ENCODE data around the gene AFG1L.
"Not testable (repeated sequence)": the region's sequence is repeated elsewhere in the genome, so short reads cannot be mapped to it uniquely, and the experiment has no call there.

AFG1L gene

GRCh38 chr6:108355890-108356289, 61.0 kb downstream of the AFG1L start:
- no peak for DNase-seq

GRCh38 chr6:108359901-108360882, 65.3 kb downstream of the AFG1L start:
- DNase-seq = no peak

- no peak for DNase-seq
Measured at GRCh38 chr6:108360919-108361311, 66.1 kb downstream of the AFG1L start.

- DNase-seq = no peak
Measured at GRCh38 chr6:108361312-108361932, 66.6 kb downstream of the AFG1L start.

GRCh38 chr6:108362455-108362854, 67.6 kb downstream of the AFG1L start:
- DNase-seq = no peak

GRCh38 chr6:108363113-108363512, 68.3 kb downstream of the AFG1L start:
- no peak for DNase-seq

- DNase-seq = no peak
Measured at GRCh38 chr6:108363889-108364313, 69.0 kb downstream of the AFG1L start.

GRCh38 chr6:108364470-108364869, 69.6 kb downstream of the AFG1L start:
- DNase-seq = no peak

- no peak for DNase-seq
Measured at GRCh38 chr6:108365478-108365877, 70.6 kb downstream of the AFG1L start.

- no peak for DNase-seq
Measured at GRCh38 chr6:108366236-108366635, 71.4 kb downstream of the AFG1L start.

GRCh38 chr6:108368431-108369030, 73.7 kb downstream of the AFG1L start:
- DNase-seq = no peak

GRCh38 chr6:108380876-108381275, 86.0 kb downstream of the AFG1L start:
- no peak for DNase-seq

- no peak for DNase-seq
Measured at GRCh38 chr6:108383981-108384380, 89.1 kb downstream of the AFG1L start.

GRCh38 chr6:108389190-108389589, 94.3 kb downstream of the AFG1L start:
- not testable (repeated sequence) for DNase-seq

GRCh38 chr6:108395297-108395696, 100.4 kb downstream of the AFG1L start:
- DNase-seq = no peak

- DNase-seq = no peak
Measured at GRCh38 chr6:108403236-108403635, 108.4 kb downstream of the AFG1L start.

- DNase-seq = no peak
Measured at GRCh38 chr6:108406943-108407342, 112.1 kb downstream of the AFG1L start.

- DNase-seq = no peak
Measured at GRCh38 chr6:108407904-108408827, 113.3 kb downstream of the AFG1L start.

- no peak for DNase-seq
Measured at GRCh38 chr6:108408861-108409260, 114.0 kb downstream of the AFG1L start.

GRCh38 chr6:108416047-108416833, 121.4 kb downstream of the AFG1L start:
- not testable (repeated sequence) for DNase-seq

GRCh38 chr6:108417027-108417426, 122.2 kb downstream of the AFG1L start:
- DNase-seq = no peak

- no peak for DNase-seq
Measured at GRCh38 chr6:108419474-108419873, 124.6 kb downstream of the AFG1L start.

Data from CD4-positive, alpha-beta T cell treated with Interleukin-15 for 1 hour (primary cell).